NCI-H187 treated with DMSO at 0.1 percent for 48 hours (cell line): ENCODE measurements around the gene HOXA7.

ENCODE experiments used
- DNase-seq: peaks from one replicate; lab custom pipeline; 2025; lab: John Stamatoyannopoulos, UW

HOXA7 gene

GRCh38 chr7:27193335-27194001, 37.0 kb upstream of the HOXA7 start:
- DNase-seq: no peak

- DNase-seq: no peak
Observed at GRCh38 chr7:27192546-27193334, 36.3 kb upstream of the HOXA7 start.

- DNase-seq: no peak
Observed at GRCh38 chr7:27191833-27192545, 35.5 kb upstream of the HOXA7 start.

- no peak for DNase-seq
Observed at GRCh38 chr7:27191161-27191731, 34.8 kb upstream of the HOXA7 start.

GRCh38 chr7:27189997-27190748, 33.7 kb upstream of the HOXA7 start:
- DNase-seq: no peak

GRCh38 chr7:27189295-27189996, 33.0 kb upstream of the HOXA7 start:
- no peak for DNase-seq

- no peak for DNase-seq
Observed at GRCh38 chr7:27188386-27189294, 32.2 kb upstream of the HOXA7 start.

- no peak for DNase-seq
Observed at GRCh38 chr7:27187475-27188385, 31.3 kb upstream of the HOXA7 start.

- DNase-seq: no peak
Observed at GRCh38 chr7:27186668-27187474, 30.4 kb upstream of the HOXA7 start.

GRCh38 chr7:27185854-27186667, 29.6 kb upstream of the HOXA7 start:
- DNase-seq: no peak

- DNase-seq: no peak
Observed at GRCh38 chr7:27185013-27185853, 28.8 kb upstream of the HOXA7 start, which contains the start of gene HOXA11. TSS of gene HOXA11 (minus strand) at chr7:27185232. CDS start at chr7:27185144, 88 bp downstream.

- DNase-seq: no peak
Observed at GRCh38 chr7:27184337-27185012, 28.0 kb upstream of the HOXA7 start.

- no peak for DNase-seq
Observed at GRCh38 chr7:27183682-27184336, 27.3 kb upstream of the HOXA7 start.

GRCh38 chr7:27182861-27183681, 26.6 kb upstream of the HOXA7 start:
- DNase-seq: no peak
